NCI-H2081 treated with DMSO at 0.1 percent for 48 hours (cell line): ENCODE data around the gene PBLD.

Experiments
- DNase-seq: peaks from one replicate; lab custom pipeline; 2025; lab: John Stamatoyannopoulos, UW

PBLD gene

GRCh38 chr10:68233046-68233445 lies 99.7 kb downstream of the PBLD start:
- DNase-seq, result no peak
